HEK293 (cell line): ENCODE results near the gene DPY19L1.
"Not testable (repeated sequence)": the region's sequence is repeated elsewhere in the genome, so short reads cannot be mapped to it uniquely, and the experiment has no call there.

ENCODE experiments used
- CTCF ChIA-PET: fragments of 350-600 bp; formaldehyde crosslinking; extraction: SDS; loops from one replicate; lab custom pipeline; 2021; ENCODE audit warnings: antibody characterized with exemption; lab: Yijun Ruan, JAX
- POLR2A ChIA-PET: fragments of 300-600 bp; formaldehyde crosslinking; extraction: SDS; loops from one replicate; lab custom pipeline; 2020; ENCODE audit warnings: antibody characterized with exemption, inconsistent platforms; lab: Yijun Ruan, JAX
- H3K27ac ChIP-seq: fragments of 200-500 bp; sonication (Bioruptor generic); 2 replicates; pipeline ENCODE4 v1.5.1; 2014; ENCODE audit warnings: low read depth, low read length, control low read depth, inconsistent platforms; ENCODE audit errors: extremely low read depth
- H3K36me3 ChIP-seq, 2 experiments: fragments of 200-500 bp in 1 of 2; sonication (Bioruptor generic) in 1 of 2; 1 replicate in 1 of 2; 2 replicates in 1 of 2; pipeline ENCODE4 v1.5.1; 2014 to 2017; ENCODE audit warnings: inconsistent platforms in 2 of 2, low read length in 2 of 2; ENCODE audit not compliant: control insufficient read depth in 2 of 2, insufficient read depth in 1 of 2
- H3K4me1 ChIP-seq: fragments of 200-500 bp; sonication (Bioruptor generic); 2 replicates; pipeline ENCODE4 v1.5.1; 2014; ENCODE audit warnings: mild to moderate bottlenecking, low read length, inconsistent platforms; ENCODE audit not compliant: control insufficient read depth, insufficient read depth
- H3K4me3 ChIP-seq: 2 replicates; pipeline ENCODE4 v1.5.1; 2011; ENCODE audit warnings: low read depth, mild to moderate bottlenecking, control low read depth, low read length, moderate library complexity
- H3K9me3 ChIP-seq: fragments of 200-500 bp; sonication (Bioruptor generic); 2 replicates; pipeline ENCODE4 v1.5.1; 2014; ENCODE audit warnings: low read depth, low read length, inconsistent platforms; ENCODE audit not compliant: control insufficient read depth, insufficient read depth
- EGR2 ChIP-seq: fragments of 450-650 bp; formaldehyde crosslinking; IDR thresholded peaks from 2 replicates; pipeline ENCODE4 v1.5.1; 2016; ENCODE audit warnings: low read depth, missing biosample characterization, missing genetic modification characterization
- GLIS1 ChIP-seq: fragments of 450-650 bp; formaldehyde crosslinking; IDR thresholded peaks from 2 replicates; pipeline ENCODE4 v1.5.1; 2016; ENCODE audit warnings: missing biosample characterization, missing genetic modification characterization
- KLF7 ChIP-seq: fragments of 450-650 bp; formaldehyde crosslinking; IDR thresholded peaks from 2 replicates; pipeline ENCODE4 v1.5.1; 2016; ENCODE audit warnings: missing biosample characterization, missing genetic modification characterization, borderline replicate concordance
- KLF9 ChIP-seq: fragments of 450-650 bp; formaldehyde crosslinking; IDR thresholded peaks from 2 replicates; pipeline ENCODE4 v1.5.1; 2016; ENCODE audit warnings: missing biosample characterization, missing genetic modification characterization, low read depth
- MEIS1 ChIP-seq: sonication (generic); formaldehyde crosslinking; IDR thresholded peaks from 2 replicates; pipeline ENCODE4 v1.8.1; 2022; ENCODE audit warnings: missing genetic modification reagents, mild to moderate bottlenecking, borderline replicate concordance
- PRDM1 ChIP-seq: fragments of 450-650 bp; formaldehyde crosslinking; IDR thresholded peaks from 2 replicates; pipeline ENCODE4; 2016; ENCODE audit warnings: missing biosample characterization, missing genetic modification characterization
- REST ChIP-seq: fragments of 450-650 bp; formaldehyde crosslinking; IDR thresholded peaks from 2 replicates; pipeline ENCODE4 v1.5.1; 2016; ENCODE audit warnings: missing biosample characterization, missing genetic modification characterization
- SALL2 ChIP-seq: fragments of 450-650 bp; formaldehyde crosslinking; IDR thresholded peaks from 2 replicates; pipeline ENCODE4 v1.5.0; 2017; ENCODE audit warnings: missing biosample characterization, mild to moderate bottlenecking, missing genetic modification characterization, borderline replicate concordance
- ZBTB17 ChIP-seq: fragments of 450-650 bp; formaldehyde crosslinking; IDR thresholded peaks from 2 replicates; pipeline ENCODE4 v1.5.1; 2016; ENCODE audit warnings: missing biosample characterization, missing genetic modification characterization
- ZBTB7A ChIP-seq: fragments of 450-650 bp; formaldehyde crosslinking; IDR thresholded peaks from 2 replicates; pipeline ENCODE4 v1.5.1; 2016; ENCODE audit warnings: low read depth, missing biosample characterization, missing genetic modification characterization
- ZNF121 ChIP-seq: fragments of 450-650 bp; formaldehyde crosslinking; IDR thresholded peaks from 2 replicates; pipeline ENCODE4 v1.5.1; 2016; ENCODE audit warnings: missing biosample characterization, missing genetic modification characterization
- ZNF157 ChIP-seq: fragments of 450-650 bp; formaldehyde crosslinking; IDR thresholded peaks from 2 replicates; pipeline ENCODE4 v1.5.1; 2016; ENCODE audit warnings: missing biosample characterization, missing genetic modification characterization
- ZNF544 ChIP-seq: fragments of 450-650 bp; formaldehyde crosslinking; IDR thresholded peaks from 2 replicates; pipeline ENCODE4 v1.5.0; 2017; ENCODE audit warnings: missing biosample characterization, missing genetic modification characterization
- ZNF548 ChIP-seq: fragments of 450-650 bp; formaldehyde crosslinking; IDR thresholded peaks from 2 replicates; pipeline ENCODE4 v1.5.1; 2016; ENCODE audit warnings: missing biosample characterization, missing genetic modification characterization
- ZNF629 ChIP-seq: fragments of 450-650 bp; formaldehyde crosslinking; IDR thresholded peaks from 2 replicates; pipeline ENCODE4 v1.5.1; 2017; ENCODE audit warnings: missing biosample characterization, missing genetic modification characterization
- ZNF707 ChIP-seq: fragments of 450-650 bp; formaldehyde crosslinking; IDR thresholded peaks from 2 replicates; pipeline ENCODE4 v1.5.1; 2016; ENCODE audit warnings: missing biosample characterization, missing genetic modification characterization
- ZNF791 ChIP-seq: fragments of 450-650 bp; formaldehyde crosslinking; IDR thresholded peaks from 2 replicates; pipeline ENCODE4 v1.5.1; 2016; ENCODE audit warnings: missing biosample characterization, missing genetic modification characterization
- TF ChIP-seq, protein P1 (sequence below): fragments of 450-650 bp; formaldehyde crosslinking; IDR thresholded peaks from 2 replicates; pipeline ENCODE4 v1.5.1; 2016; ENCODE audit warnings: missing biosample characterization, missing genetic modification characterization

DPY19L1 gene

DNA sequence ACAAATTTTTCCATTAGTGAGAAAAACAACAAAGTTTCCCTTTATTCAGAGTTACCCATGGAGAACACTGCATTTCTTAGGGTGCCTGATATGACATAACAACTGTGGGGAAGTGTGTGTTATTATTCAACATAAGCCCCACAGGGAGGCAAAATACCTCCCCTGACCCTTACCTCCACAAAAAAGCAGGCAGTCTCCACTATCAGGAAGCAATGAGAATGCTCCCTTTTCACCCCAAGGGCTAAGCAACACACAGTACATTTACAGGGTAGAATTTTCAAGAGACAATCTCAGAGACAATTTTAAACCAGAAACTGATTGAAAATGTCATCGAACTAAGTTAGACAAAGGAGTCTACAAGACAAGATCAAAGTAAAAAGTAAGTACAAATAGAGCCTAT, 69.5 kb downstream of the DPY19L1 start:
- H3K36me3 ChIP-seq, H3K4me1 ChIP-seq, H3K27ac ChIP-seq, POLR2A ChIA-PET, H3K9me3 ChIP-seq, CTCF ChIA-PET, H3K4me3 ChIP-seq: not testable (repeated sequence)

DNA sequence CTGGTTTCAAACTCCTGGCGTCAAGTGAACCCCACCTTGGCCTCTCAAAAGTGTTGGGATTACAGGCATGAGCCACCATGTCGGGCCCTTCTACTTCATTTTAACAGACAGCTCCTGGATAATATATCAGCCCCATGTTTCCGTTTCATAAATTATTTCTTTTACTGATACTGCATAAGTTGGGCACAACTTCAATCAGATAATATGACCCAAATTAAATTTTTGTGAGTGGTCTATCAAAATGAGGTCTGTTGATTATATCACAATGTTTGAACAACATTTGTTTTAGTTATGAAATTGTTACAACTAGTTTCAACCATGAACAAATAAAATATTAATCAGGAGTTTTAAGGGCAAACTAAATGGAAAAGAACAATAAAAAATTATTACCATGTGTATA, 70.8 kb downstream of the DPY19L1 start:
- POLR2A ChIA-PET, CTCF ChIA-PET: not testable (repeated sequence)

DNA sequence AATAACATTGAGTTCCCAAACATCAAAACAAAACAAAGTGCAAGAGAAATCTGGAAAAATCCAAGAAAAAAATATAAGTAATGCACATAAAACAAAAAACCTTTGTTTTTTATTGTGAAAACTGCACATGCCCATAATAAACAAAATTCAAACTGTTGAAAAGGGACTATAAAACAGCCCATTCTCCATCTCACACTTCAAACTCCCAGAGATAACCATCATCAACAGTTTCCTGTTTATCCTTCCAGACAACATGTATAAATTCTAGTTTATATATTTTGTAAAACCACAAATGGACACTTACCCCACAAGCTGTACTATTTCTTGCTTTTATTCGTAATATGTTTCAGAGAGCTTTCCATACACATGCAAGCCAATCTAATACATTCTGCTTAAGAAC, 79.3 kb downstream of the DPY19L1 start:
- no peak overlapping the region for H3K27ac ChIP-seq
- no peaks in the 10 kb centered on the region for H3K36me3 ChIP-seq
- ChIA-PET CTCF (no interaction called here), POLR2A (no interaction called here)
- no peaks in the 10 kb centered on the region for H3K9me3 ChIP-seq
- no peak overlapping the region for H3K4me3 ChIP-seq
- H3K4me1 ChIP-seq = no peaks in the 10 kb centered on the region
- TF ChIP-seq ZNF544 (tag by site-specific recombination) (no peak), KLF9 (tag by site-specific recombination) (no peak), ZNF629 (tag by site-specific recombination) (no peak), ZNF707 (tag by site-specific recombination) (no peak), ZNF157 (tag by site-specific recombination) (no peak), ZBTB17 (tag by site-specific recombination) (no peak), ZBTB7A (tag by site-specific recombination) (no peak), REST (tag by site-specific recombination) (no peak), ZNF791 (no peak), ZNF548 (tag by site-specific recombination) (no peak)
- TF ChIP-seq, protein P1, sequence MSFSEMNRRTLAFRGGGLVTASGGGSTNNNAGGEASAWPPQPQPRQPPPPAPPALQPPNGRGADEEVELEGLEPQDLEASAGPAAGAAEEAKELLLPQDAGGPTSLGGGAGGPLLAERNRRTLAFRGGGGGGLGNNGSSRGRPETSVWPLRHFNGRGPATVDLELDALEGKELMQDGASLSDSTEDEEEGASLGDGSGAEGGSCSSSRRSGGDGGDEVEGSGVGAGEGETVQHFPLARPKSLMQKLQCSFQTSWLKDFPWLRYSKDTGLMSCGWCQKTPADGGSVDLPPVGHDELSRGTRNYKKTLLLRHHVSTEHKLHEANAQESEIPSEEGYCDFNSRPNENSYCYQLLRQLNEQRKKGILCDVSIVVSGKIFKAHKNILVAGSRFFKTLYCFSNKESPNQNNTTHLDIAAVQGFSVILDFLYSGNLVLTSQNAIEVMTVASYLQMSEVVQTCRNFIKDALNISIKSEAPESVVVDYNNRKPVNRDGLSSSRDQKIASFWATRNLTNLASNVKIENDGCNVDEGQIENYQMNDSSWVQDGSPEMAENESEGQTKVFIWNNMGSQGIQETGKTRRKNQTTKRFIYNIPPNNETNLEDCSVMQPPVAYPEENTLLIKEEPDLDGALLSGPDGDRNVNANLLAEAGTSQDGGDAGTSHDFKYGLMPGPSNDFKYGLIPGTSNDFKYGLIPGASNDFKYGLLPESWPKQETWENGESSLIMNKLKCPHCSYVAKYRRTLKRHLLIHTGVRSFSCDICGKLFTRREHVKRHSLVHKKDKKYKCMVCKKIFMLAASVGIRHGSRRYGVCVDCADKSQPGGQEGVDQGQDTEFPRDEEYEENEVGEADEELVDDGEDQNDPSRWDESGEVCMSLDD = no peak
- TF ChIP-seq, all 188 proteins: peak for 0

More for the DNA sequence above, 70.8 kb downstream of the DPY19L1 start:
- H3K36me3 ChIP-seq, H3K27ac ChIP-seq, H3K9me3 ChIP-seq, H3K4me3 ChIP-seq, H3K4me1 ChIP-seq: not testable (repeated sequence)

- ChIA-PET POLR2A (no interaction called here), CTCF (no interaction called here)
Measured at GRCh38 chr7:34952822-34953221, 84.5 kb downstream of the DPY19L1 start.

More at GRCh38 chr7:34952822-34953221, 84.5 kb downstream of the DPY19L1 start:
- no peaks in the 10 kb centered on the region for H3K9me3 ChIP-seq
- H3K27ac ChIP-seq = no peak overlapping the region
- no peak for TF ChIP-seq SALL2 (tag by site-specific recombination)
- TF ChIP-seq KLF7 (tag by site-specific recombination) = no peak
- no peak for TF ChIP-seq GLIS1 (tag by site-specific recombination)
- TF ChIP-seq PRDM1 (tag by site-specific recombination) = no peak
- no peak for TF ChIP-seq ZNF121 (tag by site-specific recombination)
- TF ChIP-seq MEIS1 = no peak
- TF ChIP-seq EGR2 (tag by site-specific recombination) = no peak
- no peak overlapping the region for H3K4me3 ChIP-seq
- H3K4me1 ChIP-seq = no peaks in the 10 kb centered on the region
- no peaks in the 10 kb centered on the region for H3K36me3 ChIP-seq
